ENCODE measurements around the gene ZNF618.
"Not testable (repeated sequence)": the region's sequence is repeated elsewhere in the genome, so short reads cannot be mapped to it uniquely, and the experiment has no call there.

The ZNF618 gene

DNA sequence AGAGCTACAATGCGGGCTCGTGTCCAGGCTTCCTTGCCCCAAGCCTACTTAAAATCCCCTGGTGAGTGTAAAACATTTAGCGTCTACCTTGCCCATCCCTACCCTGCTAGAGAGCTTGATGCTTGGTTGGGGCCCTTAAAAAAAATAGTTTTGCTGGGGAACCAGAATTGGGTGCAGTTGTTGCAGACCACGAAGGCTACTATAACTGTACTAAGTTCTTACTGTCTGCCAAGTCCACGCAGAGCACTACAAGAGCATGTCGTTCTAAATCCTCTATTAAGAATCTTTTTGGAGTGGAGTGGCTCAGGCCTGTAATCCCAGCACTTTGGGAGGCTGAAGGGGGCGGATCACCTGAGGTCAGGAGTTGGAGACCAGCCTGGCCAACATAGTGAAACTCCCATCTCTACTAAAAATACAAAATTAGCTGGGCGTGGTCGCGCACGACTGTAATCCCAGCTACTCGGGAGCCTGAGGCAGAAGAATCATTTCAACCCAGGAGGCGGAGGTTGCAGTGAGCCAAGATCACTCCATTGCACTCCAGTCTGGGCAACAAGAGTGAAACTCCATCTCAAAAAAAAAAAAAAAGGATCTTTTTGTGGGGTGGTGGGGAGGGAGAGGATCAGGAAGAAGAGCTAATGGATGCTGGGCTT lies 206.8 kb downstream of the ZNF618 start:
- DNase-seq (ENCODE audit: low read depth): not testable (repeated sequence)

DNA sequence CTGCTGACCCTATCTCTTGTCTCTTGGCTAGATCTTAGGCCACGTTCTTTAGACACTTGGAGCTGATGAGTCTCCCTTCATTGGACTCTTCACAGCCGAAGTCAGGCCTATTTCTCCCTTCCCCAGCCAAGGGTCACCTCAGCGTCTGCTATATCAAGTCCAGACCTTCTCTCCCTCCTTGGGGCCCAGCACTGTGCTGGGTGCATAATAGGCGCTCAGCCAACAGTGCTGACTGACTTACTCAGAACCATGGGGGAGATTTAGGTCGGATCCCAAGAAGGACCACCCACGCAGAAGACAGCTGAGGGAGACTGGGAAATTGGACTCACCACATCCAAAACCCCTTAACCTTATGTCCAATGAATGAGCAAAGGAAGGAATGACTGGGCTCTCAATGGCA lies 207.6 kb downstream of the ZNF618 start:
- DNase-seq (ENCODE audit: low read depth): no peak

DNA sequence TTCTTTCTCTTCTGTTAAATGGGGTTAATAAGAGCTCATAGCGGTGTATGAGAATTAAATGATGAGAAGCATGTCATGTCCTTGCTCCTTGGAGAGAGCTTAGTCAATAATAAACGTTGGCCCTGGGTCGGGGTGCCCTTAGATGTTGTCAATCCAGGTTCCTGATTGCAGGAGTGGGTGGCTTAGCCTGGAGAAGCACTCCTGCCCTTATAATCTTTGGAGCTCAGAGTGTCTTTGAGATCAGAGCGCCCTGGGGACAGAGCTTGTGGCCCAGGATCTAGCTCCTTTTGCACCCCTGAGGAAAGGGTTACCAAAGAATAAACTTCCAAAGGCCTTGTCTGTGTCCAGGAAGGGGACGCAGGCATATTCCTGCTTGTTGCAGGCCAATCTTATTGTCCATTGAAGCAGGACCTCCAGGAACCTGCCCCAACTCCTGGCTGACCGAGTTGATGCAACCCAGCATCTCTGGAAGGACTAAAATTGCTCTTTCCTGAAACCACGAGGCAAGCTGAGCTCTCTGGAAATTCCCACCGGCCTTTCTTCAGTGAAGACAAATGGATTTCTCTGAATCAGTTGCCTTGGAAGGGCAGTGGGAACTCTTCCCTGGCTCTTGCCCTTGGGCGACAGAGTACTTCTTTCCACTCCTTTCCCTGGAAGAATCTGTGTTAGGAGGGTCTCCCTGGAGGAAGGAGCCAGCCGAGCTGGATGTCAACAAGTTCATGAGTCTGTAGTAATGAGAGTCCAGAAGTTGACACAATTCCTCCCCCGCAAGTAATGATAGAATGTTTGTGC lies 208.4 kb downstream of the ZNF618 start:
- DNase-seq (ENCODE audit: low read depth): no peak

DNA sequence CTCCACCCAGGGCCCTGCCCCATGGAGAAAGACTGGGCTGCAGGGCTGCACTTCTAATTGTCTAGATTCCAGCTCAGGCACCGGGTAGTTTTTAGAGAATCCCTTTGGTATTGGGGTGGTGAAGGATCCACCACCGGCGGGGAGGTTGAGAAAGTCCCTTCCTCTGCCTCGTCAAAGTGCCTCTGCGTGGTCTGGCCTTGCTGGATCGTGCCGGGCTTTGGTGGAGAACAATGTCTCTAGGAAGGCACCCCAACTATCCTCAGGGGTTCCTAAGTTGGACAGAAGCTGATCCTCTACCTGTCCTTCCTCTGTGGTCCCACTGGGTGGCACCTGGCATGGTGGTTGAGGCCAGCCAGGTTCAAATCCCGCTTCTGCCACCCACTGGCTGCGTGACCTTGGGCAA lies 209.3 kb downstream of the ZNF618 start:
- DNase-seq (ENCODE audit: low read depth): no peak

DNA sequence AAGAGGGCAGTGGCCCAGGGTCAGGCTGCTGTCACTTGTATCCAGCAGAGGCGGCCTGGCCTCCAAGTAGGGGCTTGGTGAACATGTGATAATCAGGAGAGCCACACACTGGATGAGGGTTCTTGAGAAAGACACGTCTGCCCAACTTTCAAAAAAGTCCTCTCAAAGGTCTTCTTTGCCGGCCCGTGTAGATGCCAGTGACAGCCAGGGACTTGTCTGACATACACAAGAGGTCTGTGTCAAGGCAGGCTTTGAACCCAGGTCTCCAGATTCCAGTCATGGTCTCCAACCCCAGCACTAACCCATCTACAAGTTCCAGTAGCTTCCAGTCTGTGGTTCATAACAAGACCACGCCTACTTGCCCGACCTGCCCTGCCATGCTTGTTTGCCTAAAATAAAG lies 209.9 kb downstream of the ZNF618 start:
- DNase-seq (ENCODE audit: low read depth): no peak

DNA sequence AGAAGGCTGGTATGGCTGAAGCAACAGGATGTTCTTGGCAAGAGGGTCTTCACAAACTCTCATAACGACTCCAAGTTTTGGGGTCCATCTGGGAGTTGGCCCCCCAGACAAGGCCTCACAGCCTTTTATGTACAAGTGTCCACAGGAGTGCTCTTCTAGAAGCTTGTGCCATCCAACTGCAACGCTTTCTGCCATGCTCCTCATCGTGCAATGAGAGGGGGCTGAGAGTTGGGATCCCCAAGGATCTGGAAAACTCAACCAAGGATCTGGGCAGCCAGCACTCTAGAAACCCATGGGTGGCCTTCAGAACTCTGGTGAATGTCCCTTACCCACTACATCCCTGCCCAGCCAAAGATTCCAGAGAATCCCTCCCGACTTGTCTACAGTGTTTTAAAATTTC lies 210.5 kb downstream of the ZNF618 start:
- DNase-seq (ENCODE audit: low read depth): no peak

DNA sequence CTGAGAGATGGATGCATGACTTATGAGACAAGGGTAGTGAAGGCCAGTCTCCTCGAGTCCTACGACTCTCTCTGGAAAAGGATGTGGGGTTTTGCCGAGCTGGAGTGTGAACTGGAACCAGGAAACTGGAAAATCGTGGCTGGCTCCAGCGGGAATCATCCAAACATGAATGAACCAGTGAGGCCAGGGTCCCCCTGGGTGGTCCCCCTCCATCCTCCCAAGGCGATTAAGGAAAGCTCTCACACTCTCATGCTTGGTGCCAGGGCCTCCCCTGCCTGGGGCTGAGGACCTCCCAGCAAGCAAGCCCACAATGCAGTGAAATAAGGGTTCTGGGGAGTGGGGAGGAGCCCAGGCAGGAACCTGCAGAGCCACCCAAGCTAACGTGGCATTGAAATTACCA lies 211.6 kb downstream of the ZNF618 start:
- no peak for DNase-seq (ENCODE audit: low read depth)

DNA sequence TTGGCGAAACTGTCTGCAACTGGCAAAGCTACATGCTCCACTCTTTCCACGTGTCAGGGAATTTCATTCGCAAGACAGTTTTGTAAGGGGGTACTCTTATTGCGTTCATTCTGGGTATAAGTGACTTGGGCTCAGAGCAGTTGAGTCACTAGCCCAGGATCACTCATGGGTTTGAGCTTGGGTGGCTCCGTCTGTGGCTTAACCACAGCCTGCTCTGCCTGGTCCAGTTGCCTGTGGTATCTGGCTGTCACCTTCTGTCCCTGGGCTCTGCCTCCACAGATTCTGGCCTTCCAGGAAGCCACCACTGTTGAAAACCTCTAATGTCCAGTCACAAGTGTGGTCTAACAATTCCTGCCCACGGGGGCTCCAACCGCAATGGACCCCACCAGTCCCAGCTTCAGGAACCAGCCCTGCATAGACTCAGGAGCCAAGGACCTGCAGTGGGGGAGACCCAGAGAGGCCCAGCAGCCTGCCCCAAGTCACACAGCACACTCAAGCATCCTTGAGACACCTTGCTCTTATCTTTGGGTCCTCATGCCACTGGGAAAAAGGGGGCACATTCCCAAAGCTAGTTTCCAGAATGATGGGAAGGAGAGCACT lies 212.6 kb downstream of the ZNF618 start:
- DNase-seq (ENCODE audit: low read depth): no peak

DNA sequence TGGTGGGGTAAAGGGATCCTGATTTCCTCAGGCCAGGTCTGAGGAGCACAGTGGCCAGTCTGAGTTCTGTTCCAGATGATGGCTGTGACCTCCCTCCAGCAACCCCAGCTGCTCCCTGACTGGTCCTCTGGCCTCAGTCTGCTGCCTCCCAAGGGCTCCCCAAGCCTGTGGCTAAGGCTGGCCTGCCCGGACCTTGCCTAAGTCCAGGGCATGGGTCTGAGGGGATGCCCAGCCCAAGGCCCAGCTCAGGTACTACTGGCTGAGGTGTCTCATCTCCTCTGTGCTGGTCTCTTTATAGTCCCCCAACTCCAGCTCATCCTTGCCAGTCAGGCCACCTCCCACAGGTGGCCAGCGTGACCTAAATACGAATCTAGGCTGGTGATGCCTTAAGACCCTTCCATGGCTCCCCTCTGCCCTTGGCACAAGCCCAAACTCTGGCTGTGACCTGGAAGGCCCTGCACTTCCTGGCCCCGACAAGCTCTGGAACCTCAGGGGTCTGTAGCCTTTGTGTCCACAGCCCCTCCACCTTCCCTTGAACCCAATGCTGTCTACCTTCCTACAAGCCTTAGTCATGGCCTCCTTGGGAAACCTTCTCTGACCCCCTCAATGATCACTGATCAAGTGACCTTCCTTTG lies 213.2 kb downstream of the ZNF618 start:
- no peak for DNase-seq (ENCODE audit: low read depth)

DNA sequence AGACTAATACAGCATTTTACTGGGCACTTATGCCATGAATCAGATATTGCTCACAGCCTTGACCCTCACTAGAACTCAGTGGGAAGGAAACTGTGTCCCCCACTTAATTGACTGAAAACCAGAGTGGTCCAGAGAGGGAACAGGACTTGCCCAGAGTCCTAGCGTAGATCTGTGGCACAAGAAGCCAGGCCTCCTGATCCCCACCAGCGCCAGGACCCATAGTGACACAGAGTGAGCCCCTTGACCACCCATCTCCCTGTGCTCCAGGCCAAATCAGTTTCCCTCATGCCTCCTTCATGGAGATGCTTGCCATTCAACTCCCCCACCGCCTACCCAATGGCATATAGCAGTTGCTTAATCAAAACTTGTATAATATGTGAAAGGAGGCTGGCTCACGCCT lies 214.7 kb downstream of the ZNF618 start:
- DNase-seq (ENCODE audit: low read depth): no peak

DNA sequence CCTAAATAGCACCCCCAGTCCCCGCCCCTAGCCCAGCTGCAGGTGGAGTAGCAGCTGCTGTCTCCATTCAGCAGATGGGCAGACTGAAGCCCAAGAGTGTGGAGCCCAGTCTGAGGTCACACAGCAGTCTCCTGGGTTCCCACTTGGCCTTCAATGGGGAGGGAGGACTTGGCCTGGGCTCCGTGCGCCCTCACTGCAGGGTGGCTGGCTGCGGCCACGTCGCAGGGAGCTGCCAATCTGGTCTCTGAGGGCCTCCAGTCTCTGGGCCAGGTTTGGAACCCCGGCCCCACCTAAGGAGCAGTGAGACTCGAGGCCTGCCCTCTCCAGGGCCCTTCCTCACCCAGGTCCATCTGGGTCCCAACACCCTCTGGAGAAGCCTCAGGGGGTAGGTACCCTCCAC lies 215.6 kb downstream of the ZNF618 start:
- DNase-seq (ENCODE audit: low read depth): no peak

DNA sequence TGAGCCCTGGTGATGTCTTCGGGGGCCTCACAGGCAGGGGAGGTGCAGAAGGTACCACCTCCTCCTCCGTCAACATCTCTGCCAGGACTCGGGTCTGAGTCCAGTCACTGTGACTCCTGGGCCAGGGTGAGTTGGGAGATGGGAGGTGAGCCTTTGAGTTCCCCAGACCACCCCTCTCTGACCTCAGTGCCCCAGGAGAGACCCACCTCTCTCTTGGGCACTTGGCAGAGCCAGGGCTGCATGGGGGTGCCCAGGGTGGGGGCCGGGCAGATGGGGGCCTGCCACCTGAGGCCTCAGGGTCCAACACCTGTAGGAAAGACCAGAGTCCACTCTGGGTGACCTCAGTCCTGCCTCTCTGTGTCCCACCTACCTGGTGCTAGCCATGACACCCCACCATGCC lies 216.2 kb downstream of the ZNF618 start:
- DNase-seq (ENCODE audit: low read depth): no peak

DNA sequence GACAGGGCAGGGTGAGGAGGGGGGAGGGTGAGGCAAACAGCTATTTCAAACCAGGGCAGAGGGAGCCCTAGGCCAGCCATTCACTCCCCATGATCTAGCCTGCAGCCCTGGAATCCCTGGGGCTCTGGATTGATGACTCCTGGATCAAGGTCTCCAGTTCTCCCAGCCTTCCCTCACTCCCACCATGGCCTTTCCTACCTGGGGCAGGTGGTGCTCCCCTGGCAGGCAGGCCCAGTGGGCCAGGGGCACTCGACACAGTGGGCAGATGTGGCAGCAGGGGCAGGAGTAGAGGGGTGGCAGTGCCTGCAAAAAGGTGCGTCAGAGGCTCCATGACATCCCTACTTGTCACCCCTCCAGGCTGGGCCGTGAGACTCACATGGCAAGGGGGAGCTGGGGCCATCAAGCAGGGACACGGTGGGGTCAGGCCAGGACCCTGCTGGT lies 216.9 kb downstream of the ZNF618 start:
- DNase-seq (ENCODE audit: low read depth): no peak

DNA sequence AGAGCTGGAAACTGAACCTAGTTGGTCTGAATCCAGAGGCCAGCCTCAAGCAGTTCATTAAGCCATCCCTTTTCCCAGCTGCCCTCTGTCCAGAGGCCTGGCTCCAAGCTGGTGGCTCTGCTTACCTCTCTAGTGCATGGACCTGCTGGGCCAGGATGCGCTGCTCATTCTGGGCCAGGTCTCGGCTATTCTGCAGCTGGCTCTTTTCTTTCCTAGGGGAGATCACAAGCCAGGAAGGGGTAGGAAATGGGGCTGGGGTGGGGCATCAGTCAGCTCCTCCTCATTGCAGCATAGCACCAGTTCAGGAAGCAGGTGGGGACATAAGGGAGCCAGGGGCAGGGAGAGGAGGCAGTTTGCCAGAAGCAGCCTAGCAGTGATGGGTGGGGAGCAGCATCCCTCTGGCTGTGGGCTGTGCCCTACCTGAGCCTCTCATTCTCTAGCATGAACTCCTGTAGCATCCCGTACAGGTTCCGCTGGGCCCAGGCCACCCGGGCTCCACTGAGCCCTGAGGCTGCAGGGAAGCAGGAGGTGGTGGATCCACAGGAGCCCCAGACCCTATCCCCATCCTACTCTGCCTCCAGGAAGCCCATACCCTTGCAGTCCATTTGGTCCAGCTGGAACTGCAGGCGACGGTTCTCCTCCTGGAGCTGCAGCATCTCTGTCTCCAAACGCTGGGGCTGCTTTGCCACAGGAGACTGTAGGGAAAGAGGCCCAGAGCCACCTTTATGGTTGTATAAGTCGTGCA lies 217.8 kb downstream of the ZNF618 start:
- no peak for DNase-seq (ENCODE audit: low read depth)

DNA sequence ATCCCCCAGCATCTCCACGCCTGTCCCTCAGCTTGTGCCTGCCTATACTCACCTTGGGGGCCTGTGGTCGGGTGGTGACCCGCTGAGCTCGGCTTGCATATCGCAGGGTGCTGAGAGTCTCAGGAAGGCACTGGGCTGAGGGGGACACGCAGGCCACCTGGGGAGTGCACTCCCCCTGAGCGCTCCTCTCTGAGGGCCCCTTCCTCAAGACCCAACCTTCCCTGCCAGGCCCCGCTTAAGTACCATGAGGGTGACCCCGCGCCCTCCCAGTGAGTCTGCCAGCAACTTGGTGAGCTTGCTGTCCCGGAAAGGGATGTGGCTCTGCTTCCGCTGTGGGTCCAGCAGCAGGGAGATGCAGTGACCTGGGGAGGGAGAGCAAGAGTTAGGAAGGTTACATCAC lies 218.9 kb downstream of the ZNF618 start:
- no peak for DNase-seq (ENCODE audit: low read depth)

DNA sequence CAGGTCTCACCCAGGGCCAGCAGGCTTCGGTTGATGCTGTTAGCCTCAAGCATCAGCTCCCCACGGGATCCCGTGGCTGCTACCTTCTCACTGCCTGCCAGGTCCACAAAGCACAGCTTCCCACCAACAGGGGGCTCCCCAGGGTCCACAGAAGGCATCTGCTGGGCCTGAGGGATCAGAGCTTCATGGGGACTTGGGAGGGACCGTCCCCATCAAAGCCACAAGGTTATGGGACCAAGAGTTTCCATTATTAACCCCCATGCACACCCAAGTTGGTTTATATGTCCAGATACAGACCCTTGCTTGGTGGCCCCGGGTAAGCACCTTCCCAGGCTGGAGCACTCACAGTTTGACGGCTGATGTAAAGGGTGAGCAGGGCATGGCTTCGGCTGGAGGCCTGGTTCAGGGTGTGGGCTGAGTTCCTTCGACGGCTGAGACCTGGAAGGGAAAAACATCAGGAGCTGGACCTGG lies 220.0 kb downstream of the ZNF618 start:
- DNase-seq (ENCODE audit: low read depth): no peak

DNA sequence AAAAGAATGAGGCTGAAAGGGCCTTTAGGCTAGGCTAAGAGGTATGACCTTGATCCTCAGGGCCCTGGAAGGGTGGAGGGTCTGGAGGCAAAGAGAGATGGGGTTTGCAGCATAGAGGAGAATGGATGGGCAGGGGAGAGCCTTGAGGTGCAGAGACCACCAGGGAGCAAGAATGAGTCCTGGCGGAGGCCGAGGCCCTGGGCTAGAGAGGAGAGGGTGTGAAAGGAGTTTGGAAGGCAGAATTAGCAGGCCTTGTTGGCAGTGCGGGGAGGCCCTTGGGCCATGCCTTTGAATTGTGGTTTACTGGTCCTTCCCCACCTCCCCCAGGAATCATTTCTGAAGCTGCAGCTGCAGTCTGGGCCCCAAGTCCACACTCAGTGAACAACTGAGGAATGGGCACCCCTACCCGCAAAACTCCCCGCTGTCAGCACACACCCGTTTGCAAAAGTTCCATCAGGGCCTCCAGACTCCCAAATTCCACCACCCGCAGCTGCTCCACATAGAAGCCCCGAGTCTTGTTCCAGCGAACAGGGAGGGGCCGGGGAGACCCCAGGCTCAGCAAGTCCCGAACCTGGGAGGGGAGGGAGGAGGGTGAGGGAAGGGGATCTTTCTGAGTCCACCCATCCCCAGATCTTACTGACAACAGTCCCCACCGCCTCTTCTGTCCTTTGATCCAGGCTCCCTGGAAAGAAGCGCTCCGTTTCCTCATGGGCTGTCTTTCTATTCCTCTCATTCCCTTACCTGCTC lies 220.9 kb downstream of the ZNF618 start:
- DNase-seq (ENCODE audit: low read depth): no peak

DNA sequence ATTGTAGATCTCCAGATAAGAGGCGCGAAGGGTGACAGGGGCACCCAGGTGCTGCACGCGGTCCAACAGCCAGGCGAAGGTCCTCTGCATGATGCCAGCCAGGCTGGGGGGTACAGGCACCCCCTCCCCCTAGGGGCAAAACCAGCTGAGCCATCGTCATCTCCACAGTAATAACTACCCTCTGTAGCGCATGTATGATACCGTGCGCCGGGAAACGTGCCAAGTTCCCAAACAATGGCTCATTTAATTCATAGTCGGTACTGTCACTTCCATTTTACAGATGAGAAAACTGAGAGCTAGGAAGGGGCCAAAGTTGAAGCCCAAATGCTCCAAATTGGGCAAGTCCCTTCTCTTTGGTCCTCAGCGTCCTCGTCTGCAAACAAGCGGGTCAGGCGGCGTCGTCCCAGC lies 221.5 kb downstream of the ZNF618 start:
- DNase-seq (ENCODE audit: low read depth): no peak

DNA sequence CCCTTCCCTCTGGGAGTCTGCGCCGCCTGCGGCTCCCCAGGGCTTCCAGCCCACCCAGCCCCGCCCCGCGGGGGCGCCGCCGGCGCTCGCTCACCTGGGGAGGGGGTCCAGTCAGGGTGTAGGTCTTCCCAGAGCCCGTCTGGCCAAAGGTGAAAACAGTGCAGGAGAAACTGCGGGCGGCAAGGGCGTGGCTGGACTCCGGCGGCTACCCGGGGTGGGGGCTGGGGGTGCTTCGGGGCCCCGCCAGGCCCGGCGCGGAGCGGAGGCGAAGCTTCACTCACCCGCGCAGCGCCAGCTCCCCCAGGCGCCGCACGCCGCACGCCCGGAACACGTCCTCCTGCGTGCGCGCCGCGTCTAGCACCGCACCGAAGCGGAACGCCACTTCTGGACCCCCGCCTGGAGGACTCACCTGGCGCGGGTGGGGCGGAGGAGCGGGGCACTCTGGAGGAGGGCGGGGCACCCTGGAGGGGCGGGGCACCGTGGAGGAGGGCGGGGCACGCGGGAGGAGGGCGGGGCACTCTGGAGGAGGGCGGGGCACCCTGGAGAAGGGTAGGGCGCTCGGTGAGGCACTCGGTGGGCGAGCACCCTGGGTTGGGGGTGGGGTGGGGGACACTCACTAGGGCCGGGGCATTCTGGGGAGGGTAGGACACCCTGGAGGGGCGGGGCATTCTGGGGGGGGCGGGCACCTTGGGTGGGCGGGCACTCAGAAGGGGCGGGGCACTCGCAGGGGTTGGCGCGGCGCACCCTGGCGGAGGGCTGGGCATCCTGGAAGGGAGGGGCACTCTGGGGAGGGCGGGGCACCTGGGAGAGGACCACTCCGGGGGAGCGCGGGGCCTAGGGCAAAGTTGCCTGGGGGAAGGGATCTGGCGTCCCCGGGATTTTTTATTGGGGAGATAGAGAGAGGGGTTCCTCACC lies 222.2 kb downstream of the ZNF618 start:
- DNase-seq (ENCODE audit: low read depth): no peak

All from stimulated activated CD8-positive, alpha-beta memory T cell treated with anti-CD3 and anti-CD28 coated beads, Interleukin-15, amount 100 ng/mL, for 1 hour (primary cell).